Mesendoderm (in vitro differentiated cells): ENCODE data around the gene DSE.

Source experiments
- DNase-seq: peaks from one replicate; pipeline ENCODE4 v3.0.0; 2013
- H2AK5ac ChIP-seq: 2 replicates; pipeline ENCODE4 v1.6.1; 2013; ENCODE audit warnings: low read length, inconsistent platforms
- H2BK120ac ChIP-seq: 2 replicates; pipeline ENCODE4 v1.6.1; 2013; ENCODE audit warnings: low read depth, mild to moderate bottlenecking, low read length, moderate library complexity, mixed read lengths
- H2BK15ac ChIP-seq: replicated peaks from 2 replicates; pipeline ENCODE4 v1.6.1; 2013; ENCODE audit warnings: low read depth, mild to moderate bottlenecking, moderate library complexity
- H2BK5ac ChIP-seq: 2 replicates; pipeline ENCODE4 v1.6.1; 2013; ENCODE audit warnings: low read length, inconsistent platforms
- H3K18ac ChIP-seq: 2 replicates; pipeline ENCODE4 v1.6.1; 2013; ENCODE audit warnings: mild to moderate bottlenecking, low read length, mixed read lengths
- H3K23ac ChIP-seq: one replicate; pipeline ENCODE4 v1.6.1; 2013; ENCODE audit warnings: low read length
- H3K27ac ChIP-seq: 2 replicates; pipeline ENCODE4 v1.5.1; 2013; ENCODE audit warnings: low read depth, mild to moderate bottlenecking, inconsistent platforms, low read length, moderate library complexity
- H3K27me3 ChIP-seq: 2 replicates; pipeline ENCODE4 v1.6.1; 2013; ENCODE audit warnings: low read length, control low read depth, mild to moderate bottlenecking, inconsistent platforms; ENCODE audit not compliant: insufficient read depth, poor library complexity
- H3K36me3 ChIP-seq: 2 replicates; pipeline ENCODE4 v1.6.1; 2013; ENCODE audit warnings: low read length, inconsistent platforms; ENCODE audit not compliant: control insufficient read depth, insufficient read depth
- H3K4ac ChIP-seq: one replicate; pipeline ENCODE4 v1.6.1; 2013; ENCODE audit warnings: low read depth, mild to moderate bottlenecking, low read length, moderate library complexity
- H3K4me1 ChIP-seq: 2 replicates; pipeline ENCODE4 v1.6.1; 2013; ENCODE audit warnings: low read depth, low read length, inconsistent platforms; ENCODE audit not compliant: control insufficient read depth
- H3K4me2 ChIP-seq: 2 replicates; pipeline ENCODE4 v1.6.1; 2013; ENCODE audit warnings: low read length
- H3K4me3 ChIP-seq: 2 replicates; pipeline ENCODE4 v1.5.1; 2013; ENCODE audit warnings: mild to moderate bottlenecking, low read length
- H3K56ac ChIP-seq: one replicate; pipeline ENCODE4 v1.6.1; 2013; ENCODE audit warnings: low read length
- H3K79me1 ChIP-seq: 2 replicates; pipeline ENCODE4 v1.6.1; 2013; ENCODE audit warnings: low read length, inconsistent platforms
- H3K79me2 ChIP-seq: 2 replicates; pipeline ENCODE4 v1.6.1; 2013; ENCODE audit warnings: mild to moderate bottlenecking, low read length; ENCODE audit not compliant: control insufficient read depth, insufficient read depth
- H3K9ac ChIP-seq: 2 replicates; pipeline ENCODE4 v1.6.1; 2013; ENCODE audit warnings: low read length, inconsistent platforms
- H4K5ac ChIP-seq: one replicate; pipeline ENCODE4 v1.6.1; 2013; ENCODE audit warnings: low read length
- H4K8ac ChIP-seq: one replicate; pipeline ENCODE4 v1.6.1; 2013; ENCODE audit warnings: low read depth, mild to moderate bottlenecking, control low read depth, low read length, moderate library complexity
- WGBS: extraction: QIAGEN DNeasy Blood & Tissue Kit; methylation state at CpG from one replicate; pipeline ENCODE4 v1.1.7; 2013; ENCODE audit warnings: low lambda C conversion rate, missing lambda C conversion rate; ENCODE audit not compliant: insufficient coverage; ENCODE audit errors: extremely low coverage; 5-methylcytosine and 5-hydroxymethylcytosine counted together

DSE gene

DNA sequence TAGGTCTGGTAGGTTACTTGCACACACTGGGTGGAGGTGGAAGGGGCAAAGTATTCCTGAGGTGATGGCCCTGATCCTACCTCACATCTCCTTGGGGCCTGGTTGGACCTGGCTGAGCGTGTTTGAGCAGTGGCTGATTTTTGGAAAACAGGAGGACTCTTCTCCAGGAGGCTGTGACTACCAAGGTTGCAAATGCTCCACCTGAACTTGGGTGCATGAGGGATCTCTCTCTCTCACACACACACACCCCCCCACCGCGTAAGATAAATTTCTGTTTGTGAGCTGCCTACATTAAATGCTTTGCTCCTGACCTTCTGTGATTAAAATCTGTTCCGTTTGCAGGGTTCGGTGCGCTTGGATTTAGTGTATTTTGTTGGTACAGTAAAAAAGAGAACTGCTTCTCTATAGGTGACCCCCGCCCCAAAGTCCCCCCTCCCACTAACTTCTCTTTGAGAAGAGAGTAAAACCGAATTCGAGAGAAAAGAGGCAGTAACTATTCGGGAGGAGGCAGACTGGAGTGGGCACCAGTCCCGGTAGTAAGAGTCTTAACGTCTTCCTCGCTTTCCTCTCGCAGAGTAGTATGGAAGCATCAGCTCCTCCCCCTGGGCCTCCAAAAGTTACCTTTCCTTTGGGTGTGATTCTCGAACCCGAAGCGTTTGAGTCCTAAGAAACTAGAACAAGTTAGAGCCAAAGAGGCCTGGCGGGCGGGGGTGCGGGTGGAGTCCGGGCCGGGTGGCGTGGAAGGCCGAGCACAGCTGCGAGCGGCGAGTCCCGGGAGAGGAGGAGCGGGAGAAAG, 585 bp upstream of the DSE start:
- WGBS: no CpG with 5 or more reads among the region's 29 CpGs
- DNase-seq: peak; percentile 90
- peak overlapping the region; percentile 56 for H3K4me2 ChIP-seq
- H3K4me3 ChIP-seq: peak overlapping the region; percentile 54
- no peaks in the 10 kb centered on the region for H3K27me3 ChIP-seq
- peak overlapping the region; percentile 91 for H3K56ac ChIP-seq
- H3K27ac ChIP-seq: peak overlapping the region; percentile 81
- no peak overlapping the region for H2AK5ac ChIP-seq
- H3K79me1 ChIP-seq: peaks cover 4% of the 10 kb centered on the region
- H2BK15ac ChIP-seq: no peak overlapping the region
- peaks cover 2% of the 10 kb centered on the region for H3K4me1 ChIP-seq
- peak overlapping the region; percentile 80 for H3K9ac ChIP-seq
- peak overlapping the region; percentile 94 for H3K18ac ChIP-seq
- no peak overlapping the region for H2BK120ac ChIP-seq
- no peaks in the 10 kb centered on the region for H3K36me3 ChIP-seq
- no peak overlapping the region for H4K5ac ChIP-seq
- H3K23ac ChIP-seq: no peak overlapping the region
- H4K8ac ChIP-seq: no peak overlapping the region
- H3K4ac ChIP-seq: peak overlapping the region; percentile 88
- no peak overlapping the region for H2BK5ac ChIP-seq
- H3K79me2 ChIP-seq: peaks cover 17% of the 10 kb centered on the region

DNA sequence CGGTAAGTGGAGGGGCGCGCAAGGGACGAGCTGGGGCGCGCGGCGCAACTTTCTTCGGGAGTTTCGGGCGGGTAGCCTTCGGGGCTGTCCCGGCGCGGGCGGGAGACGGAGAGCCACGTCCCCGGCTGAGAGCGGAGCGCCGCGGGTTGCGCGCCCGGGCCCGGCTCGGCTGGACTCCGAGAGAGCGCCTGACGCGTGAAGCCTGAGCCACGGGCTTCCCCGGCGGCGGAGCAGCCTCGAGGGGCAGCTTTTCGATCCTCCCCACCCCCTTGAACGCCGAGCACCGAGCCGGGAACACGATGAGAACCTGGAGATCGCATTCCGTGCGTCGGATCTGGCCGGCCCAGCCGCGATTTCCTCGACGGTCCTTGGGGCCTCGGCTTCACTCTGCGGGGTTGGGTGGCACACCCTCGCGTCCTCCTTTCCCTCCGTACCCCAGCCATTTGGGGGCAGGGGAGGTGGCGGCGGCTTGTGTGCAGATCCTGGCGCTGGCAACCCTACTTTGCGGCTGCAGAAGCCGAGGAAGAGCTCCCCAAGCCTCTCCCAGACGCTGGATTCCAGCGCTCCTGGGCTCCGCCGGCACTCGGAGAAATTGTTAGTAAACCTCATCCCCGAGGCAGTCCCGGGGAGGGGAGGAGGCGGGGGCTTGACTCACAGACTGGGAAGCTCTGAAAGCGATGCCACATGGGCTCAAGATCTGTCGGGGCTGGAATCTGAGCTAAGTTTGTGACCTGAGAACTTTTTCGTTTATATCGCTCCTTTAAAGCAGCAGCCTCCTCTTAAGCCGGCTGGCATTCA, 572 bp downstream of the DSE start:
- Histone ChIP-seq H3K4ac (peak overlapping the region; percentile 60), H3K79me2 (peaks cover 17% of the 10 kb centered on the region), H4K8ac (no peak overlapping the region), H3K4me2 (peak overlapping the region; percentile 84), H3K18ac (peak overlapping the region; percentile 94), H3K9ac (peak overlapping the region; percentile 80), H2BK5ac (peak overlapping the region; percentile 21), H3K23ac (peak overlapping the region; percentile 20), H2BK15ac (no peak overlapping the region), H4K5ac (no peak overlapping the region), H3K27ac (peak overlapping the region; percentile 81), H2BK120ac (peak overlapping the region; percentile 19), H3K56ac (peak overlapping the region; percentile 91), H3K27me3 (no peaks in the 10 kb centered on the region), H3K4me1 (peaks cover 2% of the 10 kb centered on the region), H3K79me1 (peaks cover 4% of the 10 kb centered on the region), H2AK5ac (no peak overlapping the region), H3K4me3 (peak overlapping the region; percentile 54), H3K36me3 (no peaks in the 10 kb centered on the region)
- no CpG with 5 or more reads among the region's 75 CpGs for WGBS
- DNase-seq: peak; percentile 96

DNA sequence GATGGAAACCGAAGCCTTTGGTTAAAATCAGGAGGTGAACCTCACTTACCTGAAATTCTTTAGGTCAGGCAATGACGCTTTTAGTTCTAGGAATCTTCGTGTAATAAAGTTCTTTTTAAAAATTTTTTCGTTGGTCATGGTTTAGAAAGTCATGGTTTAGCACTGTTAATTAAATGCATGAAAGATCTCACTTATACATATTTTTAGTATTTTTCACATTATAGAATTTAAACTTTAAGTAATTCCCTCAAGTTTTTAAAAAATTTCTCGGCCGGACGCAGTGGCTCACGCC, 1.1 kb downstream of the DSE start:
- Histone ChIP-seq H3K4me1 (peaks cover 2% of the 10 kb centered on the region), H3K79me1 (peaks cover 4% of the 10 kb centered on the region), H3K56ac (peak overlapping the region; percentile 91), H2AK5ac (no peak overlapping the region), H3K27ac (peak overlapping the region; percentile 58), H4K8ac (no peak overlapping the region), H2BK15ac (no peak overlapping the region), H3K18ac (no peak overlapping the region), H3K4me3 (peak overlapping the region; percentile 54), H3K9ac (peak overlapping the region; percentile 80), H3K27me3 (no peaks in the 10 kb centered on the region), H3K4me2 (peak overlapping the region; percentile 84), H3K79me2 (peaks cover 17% of the 10 kb centered on the region), H3K4ac (peak overlapping the region; percentile 60), H2BK120ac (no peak overlapping the region), H4K5ac (no peak overlapping the region), H2BK5ac (no peak overlapping the region), H3K36me3 (no peaks in the 10 kb centered on the region), H3K23ac (no peak overlapping the region)
- no CpG with 5 or more reads among the region's 8 CpGs for WGBS
- no peak for DNase-seq

DNA sequence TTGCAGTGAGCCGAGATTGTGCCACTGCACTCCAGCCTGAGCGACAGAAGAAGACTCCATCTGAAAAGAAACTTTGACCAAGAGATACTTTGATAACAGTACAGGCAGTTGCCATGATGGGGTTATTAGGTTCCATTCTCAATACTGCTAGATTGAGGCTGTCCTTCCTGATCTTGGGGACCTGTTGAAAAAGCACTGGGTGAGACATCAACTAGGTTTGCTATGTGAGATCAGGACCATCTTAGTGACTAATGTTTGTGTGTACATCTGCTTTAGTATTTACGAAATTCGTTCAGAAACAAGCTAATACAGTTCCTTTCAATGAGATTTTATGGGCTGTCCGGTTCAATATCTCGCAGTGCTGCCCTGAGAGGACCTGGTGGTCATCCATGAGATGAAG, 2.6 kb downstream of the DSE start:
- Histone ChIP-seq H2BK15ac (no peak overlapping the region), H3K4me3 (no peak overlapping the region), H3K4me1 (peaks cover 2% of the 10 kb centered on the region), H3K56ac (no peak overlapping the region), H2BK120ac (no peak overlapping the region), H3K9ac (no peak overlapping the region), H3K36me3 (no peaks in the 10 kb centered on the region), H3K27me3 (no peaks in the 10 kb centered on the region), H3K4me2 (no peak overlapping the region), H4K5ac (no peak overlapping the region), H3K23ac (no peak overlapping the region), H4K8ac (no peak overlapping the region), H2BK5ac (no peak overlapping the region), H2AK5ac (no peak overlapping the region), H3K79me1 (peaks cover 4% of the 10 kb centered on the region), H3K18ac (no peak overlapping the region), H3K79me2 (peaks cover 17% of the 10 kb centered on the region), H3K27ac (no peak overlapping the region), H3K4ac (no peak overlapping the region)
- no CpG with 5 or more reads among the region's 6 CpGs for WGBS
- DNase-seq: no peak

DNA sequence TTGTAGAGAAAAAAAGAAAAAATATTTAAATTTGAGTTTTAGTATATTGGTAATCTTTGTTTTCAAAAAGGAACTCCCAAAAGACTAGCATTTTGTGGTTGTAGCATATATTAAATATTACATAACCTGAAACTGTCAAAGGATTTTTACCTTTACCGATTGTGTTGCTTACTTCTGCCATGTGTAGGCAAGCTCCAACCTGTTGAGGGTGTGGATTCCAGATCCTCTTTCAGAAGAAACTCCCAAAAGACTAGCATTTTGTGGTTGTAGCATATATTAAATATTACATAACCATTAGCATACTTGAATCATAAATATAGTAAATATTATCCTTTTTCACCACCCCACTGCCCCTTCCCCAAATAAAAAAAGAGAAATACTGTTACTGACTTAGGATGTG, 3.2 kb downstream of the DSE start:
- no peak overlapping the region for H3K9ac ChIP-seq
- peaks cover 19% of the 10 kb centered on the region for H3K79me2 ChIP-seq
- no peak overlapping the region for H3K4me3 ChIP-seq
- no peak overlapping the region for H3K56ac ChIP-seq
- H3K27me3 ChIP-seq: no peaks in the 10 kb centered on the region
- no peak for DNase-seq
- H3K36me3 ChIP-seq: no peaks in the 10 kb centered on the region
- H2BK15ac ChIP-seq: no peak overlapping the region
- H2BK120ac ChIP-seq: no peak overlapping the region
- no peak overlapping the region for H2BK5ac ChIP-seq
- peaks cover 2% of the 10 kb centered on the region for H3K4me1 ChIP-seq
- H3K27ac ChIP-seq: no peak overlapping the region
- H4K8ac ChIP-seq: no peak overlapping the region
- no peak overlapping the region for H3K18ac ChIP-seq
- no peak overlapping the region for H3K4me2 ChIP-seq
- no CpG with 5 or more reads among the region's 1 CpG for WGBS
- no peak overlapping the region for H3K23ac ChIP-seq
- H2AK5ac ChIP-seq: no peak overlapping the region
- H3K4ac ChIP-seq: no peak overlapping the region
- peaks cover 4% of the 10 kb centered on the region for H3K79me1 ChIP-seq
- no peak overlapping the region for H4K5ac ChIP-seq
